GM12873 (cell line): ENCODE results near the gene PLA2G4F.

Experiments used
- TF ChIP-seq, protein P1 (sequence below): IDR thresholded peaks from 2 replicates; pipeline ENCODE4 v1.5.1; 2012; ENCODE audit warnings: low read depth, mild to moderate bottlenecking, moderate library complexity, low read length, control low read depth; ENCODE audit not compliant: insufficient read depth; ENCODE audit errors: missing control alignments

Gene PLA2G4F

DNA sequence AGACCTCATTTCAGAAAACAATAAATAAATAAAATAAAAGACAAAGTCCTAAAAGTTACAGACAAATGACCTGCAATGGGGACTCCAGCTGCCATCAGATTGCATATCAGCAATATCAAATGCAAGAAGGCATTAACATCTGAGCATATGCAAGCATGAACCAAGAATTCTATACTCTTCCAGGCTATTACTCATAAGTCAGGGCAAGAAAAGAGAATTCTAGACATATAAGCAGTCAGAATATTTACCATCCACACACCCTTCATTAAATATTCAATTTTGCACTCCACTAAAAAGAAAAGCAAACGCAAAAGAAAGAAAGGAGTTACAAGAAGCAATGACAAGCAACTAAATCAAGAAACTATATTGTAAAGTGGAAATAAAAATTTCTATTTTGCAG is 21.1 kb downstream of the PLA2G4F start:
- TF ChIP-seq, protein P1, sequence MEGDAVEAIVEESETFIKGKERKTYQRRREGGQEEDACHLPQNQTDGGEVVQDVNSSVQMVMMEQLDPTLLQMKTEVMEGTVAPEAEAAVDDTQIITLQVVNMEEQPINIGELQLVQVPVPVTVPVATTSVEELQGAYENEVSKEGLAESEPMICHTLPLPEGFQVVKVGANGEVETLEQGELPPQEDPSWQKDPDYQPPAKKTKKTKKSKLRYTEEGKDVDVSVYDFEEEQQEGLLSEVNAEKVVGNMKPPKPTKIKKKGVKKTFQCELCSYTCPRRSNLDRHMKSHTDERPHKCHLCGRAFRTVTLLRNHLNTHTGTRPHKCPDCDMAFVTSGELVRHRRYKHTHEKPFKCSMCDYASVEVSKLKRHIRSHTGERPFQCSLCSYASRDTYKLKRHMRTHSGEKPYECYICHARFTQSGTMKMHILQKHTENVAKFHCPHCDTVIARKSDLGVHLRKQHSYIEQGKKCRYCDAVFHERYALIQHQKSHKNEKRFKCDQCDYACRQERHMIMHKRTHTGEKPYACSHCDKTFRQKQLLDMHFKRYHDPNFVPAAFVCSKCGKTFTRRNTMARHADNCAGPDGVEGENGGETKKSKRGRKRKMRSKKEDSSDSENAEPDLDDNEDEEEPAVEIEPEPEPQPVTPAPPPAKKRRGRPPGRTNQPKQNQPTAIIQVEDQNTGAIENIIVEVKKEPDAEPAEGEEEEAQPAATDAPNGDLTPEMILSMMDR: no peak

DNA sequence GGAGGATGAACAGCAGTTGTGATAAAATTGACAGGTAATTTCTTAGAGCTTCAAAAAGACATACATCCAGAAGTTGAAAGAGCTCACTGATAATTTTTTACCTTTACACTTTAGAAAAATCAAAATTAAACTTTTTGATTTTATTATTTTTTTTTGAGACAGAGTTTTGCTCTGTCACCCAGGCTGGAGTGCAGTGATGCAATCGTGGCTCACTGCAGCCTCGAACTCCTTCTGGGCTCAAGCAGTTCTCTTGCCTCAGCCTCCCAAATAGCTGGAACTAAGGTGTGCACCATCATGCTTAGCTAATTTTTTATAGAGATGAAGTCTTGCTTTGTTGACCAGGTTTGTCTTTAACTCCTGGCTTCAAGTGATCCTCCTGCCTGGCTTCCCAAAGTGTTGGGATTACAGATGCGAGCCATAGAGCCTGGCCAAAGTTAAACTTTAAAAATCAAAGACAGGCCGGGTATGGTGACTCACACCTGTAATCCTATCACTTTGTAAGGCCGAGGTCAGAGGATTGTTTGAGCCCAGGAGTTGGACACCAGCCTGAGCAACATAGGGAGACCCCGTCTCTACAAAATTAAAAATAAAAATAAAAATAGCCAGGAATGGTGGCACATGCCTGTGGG is 21.7 kb downstream of the PLA2G4F start:
- TF ChIP-seq, protein P1: no peak

DNA sequence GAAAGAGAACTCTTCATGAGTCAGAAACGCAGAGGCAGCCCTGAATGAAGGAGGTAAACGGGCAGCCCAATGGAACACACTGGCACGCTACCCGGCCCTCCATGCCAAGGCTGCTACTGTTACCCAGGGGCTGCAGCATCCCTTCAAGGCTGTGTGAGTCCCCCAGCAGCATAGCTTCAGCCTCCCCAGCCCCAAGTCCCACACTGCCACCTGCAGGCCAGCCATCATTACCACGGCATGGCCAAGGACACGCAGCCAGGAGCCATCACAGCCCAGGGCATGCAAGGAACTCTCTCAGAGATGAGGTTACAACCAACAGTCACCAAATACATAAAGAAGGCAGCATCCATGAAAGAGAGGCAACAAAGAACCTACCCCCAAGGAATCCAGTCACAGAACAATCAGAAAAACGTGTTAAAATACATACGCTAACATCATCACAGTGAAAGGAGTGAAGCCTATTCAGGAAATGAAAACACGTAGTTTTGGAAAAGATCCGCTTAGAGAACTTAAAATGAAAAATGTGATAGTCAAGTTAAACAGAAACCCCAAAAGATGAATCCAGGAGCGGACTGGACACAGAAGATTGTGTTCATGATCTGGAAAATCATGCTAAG is 22.4 kb downstream of the PLA2G4F start:
- TF ChIP-seq, protein P1: peak; percentile 86

- TF ChIP-seq, protein P1: no peak
Measured at GRCh38 chr15:42133356-42133755, 23.1 kb downstream of the PLA2G4F start.

DNA sequence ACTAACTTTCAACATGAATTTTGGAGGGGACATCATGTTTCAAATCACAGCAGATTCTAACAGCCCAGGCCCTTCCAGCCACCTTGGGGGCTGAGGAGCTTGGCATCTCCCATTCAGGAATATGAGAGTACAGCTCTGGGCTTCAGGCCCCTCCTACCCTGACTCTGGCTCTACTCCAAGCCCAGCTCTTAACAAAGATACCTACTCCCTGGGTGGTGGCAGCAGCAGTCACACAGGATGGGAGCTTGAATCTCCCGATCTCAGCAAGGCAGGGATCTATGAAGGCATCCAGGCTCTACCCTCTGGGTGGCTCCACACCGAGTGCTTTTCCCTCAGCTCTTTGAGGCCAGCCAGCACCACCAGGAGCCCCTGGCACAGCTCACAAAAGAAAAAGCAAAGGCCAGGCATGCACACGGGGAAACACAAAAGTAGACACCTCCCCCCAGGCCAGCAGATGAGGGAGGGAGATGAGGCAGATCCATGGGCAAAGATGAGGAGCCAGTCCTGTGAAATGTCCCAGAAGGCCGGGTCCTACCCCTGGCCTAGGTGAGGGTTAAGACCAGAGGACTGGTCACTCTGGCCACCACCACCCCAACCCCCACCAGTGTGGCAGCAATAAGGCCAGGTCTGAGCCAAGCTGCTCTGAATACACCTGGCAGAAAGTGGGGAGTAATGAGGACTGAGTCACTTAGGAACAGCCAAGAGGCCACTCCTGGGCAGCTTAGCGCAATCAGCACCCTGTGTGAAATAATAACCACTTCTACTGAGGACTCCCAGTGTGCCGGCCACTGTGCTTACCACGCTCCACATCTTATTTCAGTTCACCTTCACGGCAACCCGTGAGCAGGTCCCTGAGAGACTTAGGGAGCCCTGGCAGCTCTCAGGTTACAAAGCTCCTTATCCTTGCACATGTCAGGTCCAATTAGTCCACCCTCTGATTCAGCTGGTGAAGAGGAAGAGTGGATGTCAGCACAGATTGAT is 24.3 kb downstream of the PLA2G4F start:
- TF ChIP-seq, protein P1: no peak

GRCh38 chr15:42131006-42131405 is 25.4 kb downstream of the PLA2G4F start:
- TF ChIP-seq, protein P1: no peak
